Heart right ventricle (tissue), 16 donors: Measurements from ENCODE around the gene PLPP4. TPM values are rescaled to one million over a fixed set of nuclear protein-coding genes. Genes with fewer than 3 reads are reported as not detected.

ENCODE experiments used
- ATAC-seq, 8 donors: fragments of 200-7000 bp; cut with Tn5 transposase; one replicate each; pipeline ENCODE4 v1.9.1; 2020; ENCODE audit warnings: mild to moderate bottlenecking in 8 of 8, moderate library complexity in 8 of 8, moderate number of reproducible peaks in 1 of 8
- DNase-seq, 2 donors: peaks; one replicate each; pipeline ENCODE4 v3.0.0-alpha.2; 2020
- H3K27ac ChIP-seq, 10 donors: fragments of 200-600 bp; sonication (generic) in 2 of 10; one replicate each; pipeline versions ENCODE4 v1.5.0 to v1.8.0; 2020 to 2022; ENCODE audit warnings: mild to moderate bottlenecking in 3 of 10
- H3K27me3 ChIP-seq, 7 donors: fragments of 200-600 bp; one replicate each; pipeline ENCODE4 v1.8.0; 2021 to 2022; ENCODE audit warnings: mild to moderate bottlenecking in 2 of 7
- H3K36me3 ChIP-seq, 9 donors: fragments of 200-600 bp; sonication (generic) in 1 of 9; one replicate each; pipeline versions ENCODE4 v1.5.0 to v1.8.0; 2020 to 2022; ENCODE audit warnings: mild to moderate bottlenecking in 2 of 9
- H3K4me1 ChIP-seq, 9 donors: fragments of 200-600 bp; sonication (generic) in 1 of 9; one replicate each; pipeline versions ENCODE4 v1.5.0 to v1.8.0; 2020 to 2022; ENCODE audit warnings: mild to moderate bottlenecking in 4 of 9
- H3K4me3 ChIP-seq, 10 donors: fragments of 200-600 bp; sonication (generic) in 2 of 10; one replicate each; pipeline versions ENCODE4 v1.5.0 to v1.8.0; 2020 to 2022; ENCODE audit warnings: mild to moderate bottlenecking in 7 of 10, moderate library complexity in 2 of 10
- H3K9me3 ChIP-seq, 11 donors: fragments of 200-600 bp in 10 of 11; sonication (generic) in 2 of 11; one replicate each; pipeline versions ENCODE4 v1.5.0 to v1.8.0; 2013 to 2022; ENCODE audit warnings: mild to moderate bottlenecking in 2 of 11, control low read depth in 1 of 11, moderate library complexity in 1 of 11
- CTCF ChIP-seq, 9 donors: fragments of 200-600 bp; sonication (generic) in 2 of 9; IDR thresholded peaks; one replicate each; pipeline versions ENCODE4 v1.5.0 to v1.8.0; 2021 to 2022; ENCODE audit warnings: antibody characterized with exemption in 9 of 9, mild to moderate bottlenecking in 5 of 9, moderate library complexity in 1 of 9
- WGBS, 2 donors: extraction: QIAGEN DNeasy Blood & Tissue Kit; methylation state at CpG; one replicate each; pipeline ENCODE4 v1.1.7; 2013; ENCODE audit warnings: inconsistent platforms in 1 of 2; 5-methylcytosine and 5-hydroxymethylcytosine counted together
- intact Hi-C, 10 donors: fragments of 100-400 bp; cut with DNase I; formaldehyde crosslinking; loops; one replicate each; pipeline versions ENCODE4 v1.11.1 to v1.14.2; 2022
- polyA plus RNA-seq, 2 donors: library from polyadenylated mRNA; stranded (reverse); fragments of 200-250 nt; gene quantifications; one replicate each; pipeline ENCODE4 v1.2.3, GENCODE V29; 2013
- total RNA-seq, 10 donors: library from RNA; stranded (reverse); fragmentation: NEBNext Ultra II Directional in 3 of 10; extraction: Animal tissue kit (Norgen Biotek cat#: 25700) in 3 of 10; gene quantifications; one replicate each; pipeline versions ENCODE4 v1.2.1 to v1.2.4, GENCODE V29; 2021 to 2023
- donor health status: Arrhythmogenic right ventricular cardiomyopathy.
- donor health status: ischemic (EF 13 %, LVEDD 7.1; RV severe dilation, severe dysfunction).
- donor health status: healthy with polysubstance abuse.
- donor health status: DM: no; HTN: yes; CAD: no.
- donor health status: DM: no; HTN: no; CAD: no.
- donor health status: ischemic (EF 25% LVEDD 6.9; RV normal size, moderate dysfunction).
- donor health status: ischemic (EF 25% LVEDD 5.7; RV mildly dilated, moderate dysfunction).
- donor health status: healthy.
- donor health status: DM: yes; HTN: yes; CAD: no.
- donor health status: Ischemic cardiomyopathy.
- donor health status: ischemic (EF 35%, LVEDD 5.7; RV mildly dilated, moderate dysfunction).
- donor health status: nonischemic (EF 11% LVEDD 7.7; RV severe dilation, severe dysfunction).
- donor health status: DM: yes; HTN: yes; CAD: no.
- donor health status: PGD.
- donor health status: ischemic (EF 29% LVEDD 5.4; RV normal size, mild dysfunction).
- donor health status: nonischemic (EF 23%, LVEDD 6.1; RV moderate dilation, normal function).

PLPP4 gene
- total and polyA plus RNA-seq, 12 donors: not detected

DNA sequence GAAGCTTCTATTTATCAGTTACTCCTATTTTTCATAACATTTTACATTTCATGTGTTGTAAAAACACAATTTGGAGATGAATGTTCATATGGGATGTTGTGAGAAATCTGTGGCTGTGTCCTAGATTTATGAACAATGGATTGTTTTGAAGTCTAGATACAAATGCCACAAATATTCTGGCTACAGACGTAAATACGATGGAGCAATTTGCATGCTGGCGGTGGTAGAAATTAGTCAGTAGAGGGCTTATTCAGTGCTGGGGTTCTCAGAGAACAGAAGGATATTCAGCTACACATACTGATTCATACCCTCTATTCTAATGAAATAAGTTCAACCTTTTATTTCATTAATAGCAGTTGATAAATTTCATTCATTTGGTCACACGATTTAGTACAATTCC, 48.8 kb downstream of the PLPP4 start:
- no peaks in the 10 kb centered on the region for H3K36me3 ChIP-seq
- no peak for TF ChIP-seq CTCF (IDR thresholded peaks at IDR 0.05)
- intact Hi-C loops: no loop called here
- ATAC-seq (no peak), DNase-seq (no peak)
- H3K27ac ChIP-seq: no peak overlapping the region
- H3K9me3 ChIP-seq: no peaks in the 10 kb centered on the region
- no peak overlapping the region for H3K4me3 ChIP-seq
- 83 to 86% methylated on average over 4 of the region's 4 CpGs for WGBS, 2 donors
- H3K27me3 ChIP-seq: peaks cover 0 to 16% (median 0%) of the 10 kb centered on the region in 7 donors
- H3K4me1 ChIP-seq: no peaks in the 10 kb centered on the region

- DNase-seq (no peak), ATAC-seq (no peak)
- 72 to 73% methylated on average over 3 of the region's 3 CpGs for WGBS, 2 donors
- Histone ChIP-seq H3K36me3 (no peaks in the 10 kb centered on the region), H3K27me3 (peaks cover 0 to 16% (median 0%) of the 10 kb centered on the region in 7 donors), H3K4me3 (no peak overlapping the region), H3K4me1 (no peaks in the 10 kb centered on the region), H3K9me3 (no peaks in the 10 kb centered on the region), H3K27ac (no peak overlapping the region)
- intact Hi-C loops: no loop called here
- TF ChIP-seq CTCF (IDR thresholded peaks at IDR 0.05): no peak
These were observed 49.6 kb downstream of the PLPP4 start for GRCh38 chr10:120506674-120507073.

- no peaks in the 10 kb centered on the region for H3K9me3 ChIP-seq
- intact Hi-C loops: no loop called here
- DNase-seq (no peak), ATAC-seq (no peak)
- no peaks in the 10 kb centered on the region for H3K4me1 ChIP-seq
- WGBS, 2 donors: 71 to 76% methylated on average over 1 of the region's 1 CpG
- H3K4me3 ChIP-seq: no peak overlapping the region
- no peak for TF ChIP-seq CTCF (IDR thresholded peaks at IDR 0.05)
- H3K27me3 ChIP-seq: peaks cover 0 to 16% (median 0%) of the 10 kb centered on the region in 7 donors
- no peak overlapping the region for H3K27ac ChIP-seq
- H3K36me3 ChIP-seq: no peaks in the 10 kb centered on the region
These were observed 50.1 kb downstream of the PLPP4 start for GRCh38 chr10:120507175-120507574.

DNA sequence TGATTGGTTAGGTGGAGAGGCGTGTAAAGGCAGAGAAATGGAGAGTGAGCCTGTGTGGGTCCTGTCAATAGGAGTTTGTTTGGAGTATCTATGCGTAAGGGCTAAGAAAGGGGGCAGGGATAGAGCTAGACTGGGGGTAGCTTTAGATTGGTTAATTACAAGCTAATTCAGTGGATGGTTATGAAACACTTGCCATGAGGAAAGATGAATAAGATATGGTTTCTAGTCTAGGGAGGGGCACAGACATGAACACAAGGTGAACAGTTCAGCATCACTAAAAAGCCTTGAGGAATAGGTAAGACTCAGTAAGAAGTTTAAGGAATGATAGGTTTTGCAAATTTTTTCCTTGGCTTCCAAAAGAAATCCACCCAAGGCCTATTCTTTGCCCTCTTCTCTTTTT, 50.6 kb downstream of the PLPP4 start:
- Histone ChIP-seq H3K27ac (no peak overlapping the region), H3K9me3 (no peaks in the 10 kb centered on the region), H3K4me1 (no peaks in the 10 kb centered on the region), H3K36me3 (no peaks in the 10 kb centered on the region), H3K4me3 (no peak overlapping the region), H3K27me3 (peaks cover 0 to 16% (median 0%) of the 10 kb centered on the region in 7 donors)
- WGBS, 2 donors: 61 to 74% methylated on average over 2 of the region's 2 CpGs
- intact Hi-C loops: no loop called here
- DNase-seq (no peak), ATAC-seq (no peak)
- TF ChIP-seq CTCF (IDR thresholded peaks at IDR 0.05): no peak
